Uterus (tissue), 4 donors: Measurements from ENCODE around the gene SLC39A13. TPM values are rescaled to one million over a fixed set of nuclear protein-coding genes. Genes with fewer than 3 reads are reported as not detected.

Experiments
- DNase-seq, 2 donors: peaks; one replicate each; pipeline ENCODE4 v3.0.0-alpha.2; 2019 to 2020
- H3K27ac ChIP-seq, 2 donors: fragments of 200-600 bp; sonication (generic); 1 replicate in 1 of 2; 2 replicates in 1 of 2; pipeline ENCODE4 v1.5.1; 2016 to 2018
- H3K27me3 ChIP-seq, 2 donors: fragments of 200-600 bp; sonication (generic); one replicate each; pipeline ENCODE4 v1.5.1; 2018 to 2019; ENCODE audit warnings: control low read depth in 1 of 2
- H3K36me3 ChIP-seq, 2 donors: fragments of 200-600 bp; sonication (generic); one replicate each; pipeline ENCODE4 v1.5.1; 2019; ENCODE audit warnings: control low read depth in 1 of 2
- H3K4me1 ChIP-seq, 2 donors: fragments of 200-600 bp; sonication (generic); one replicate each; pipeline ENCODE4 v1.5.1; 2018 to 2019; ENCODE audit warnings: control low read depth in 1 of 2
- H3K4me3 ChIP-seq, 2 donors: fragments of 200-600 bp; sonication (generic); 1 replicate in 1 of 2; 2 replicates in 1 of 2; pipeline ENCODE4 v1.5.1; 2018 to 2019; ENCODE audit warnings: mild to moderate bottlenecking in 1 of 2
- H3K9me3 ChIP-seq, 2 donors: fragments of 200-600 bp; sonication (generic); one replicate each; pipeline ENCODE4 v1.5.1; 2019; ENCODE audit warnings: control low read depth in 1 of 2
- CTCF ChIP-seq, 4 experiments: fragments of 200-600 bp in 2 of 4; fragments of 450-650 bp in 2 of 4; sonication (generic) in 2 of 4; IDR thresholded peaks; one replicate each; pipeline ENCODE4 v1.5.1; 2016 to 2019; ENCODE audit warnings: antibody characterized with exemption in 4 of 4, mild to moderate bottlenecking in 2 of 4, moderate library complexity in 1 of 4
- POLR2A ChIP-seq, 2 donors: fragments of 450-650 bp; IDR thresholded peaks; one replicate each; pipeline ENCODE4 v1.6.1; 2016; ENCODE audit warnings: antibody characterized with exemption in 2 of 2, mild to moderate bottlenecking in 1 of 2, moderate library complexity in 1 of 2
- intact Hi-C: fragments of 100-400 bp; cut with DNase I; formaldehyde crosslinking; loops from one replicate; pipeline ENCODE4 v1.15.1; 2023; ENCODE audit warnings: low total_unique reads
- total RNA-seq, 4 donors: library from RNA; depleted of rRNA in 3 of 4; stranded (reverse); fragments of >200 nt in 3 of 4; gene quantifications; one replicate each; pipeline versions ENCODE4 v1.1.0 to v1.2.4, GENCODE V29; 2014 to 2023
- donor health status: DM: yes; HTN: yes; CAD: no.

The SLC39A13 gene
- total RNA-seq, 4 donors from 2014 or later = 30.9 to 79.2 (median 64.2) TPM

GRCh38 chr11:47377571-47378009, 30.8 kb upstream of the SLC39A13 start:
- DNase-seq = no peak
- intact Hi-C loops = loop anchor here (10.0 kb wide), 1 partner anchor 467 kb away; the partner anchor contains the start of gene NUP160
- no peak overlapping the region for H3K4me3 ChIP-seq

GRCh38 chr11:47378010-47378835, 30.2 kb upstream of the SLC39A13 start, which contains the start of gene SPI1:
Gene SPI1 (minus strand): TSS chr11:47378547. CDS start chr11:47378353, 194 bp downstream.
- H3K9me3 ChIP-seq = no peaks in the 10 kb centered on the region
- H3K27me3 ChIP-seq = no peaks in the 10 kb centered on the region
- H3K4me3 ChIP-seq = no peak within 1 kb of the TSS
- H3K4me1 ChIP-seq = no peaks in the 10 kb centered on the region
- DNase-seq = no peak
- TF ChIP-seq POLR2A (IDR thresholded peaks at IDR 0.05) (no peak), CTCF (IDR thresholded peaks at IDR 0.05) (no peak)
- no peak within 1 kb of the TSS for H3K27ac ChIP-seq
- intact Hi-C loops = loop anchor here (10.0 kb wide), 1 partner anchor 467 kb away; the partner anchor contains the start of gene NUP160
- no peaks in the 10 kb centered on the region for H3K36me3 ChIP-seq

More at GRCh38 chr11:47377571-47378009, 30.8 kb upstream of the SLC39A13 start:
- H3K9me3 ChIP-seq = no peaks in the 10 kb centered on the region
- no peaks in the 10 kb centered on the region for H3K4me1 ChIP-seq
- H3K27me3 ChIP-seq = no peaks in the 10 kb centered on the region
- H3K27ac ChIP-seq = no peak overlapping the region
- no peak for TF ChIP-seq CTCF (IDR thresholded peaks at IDR 0.05)
- TF ChIP-seq POLR2A (IDR thresholded peaks at IDR 0.05) = no peak
- no peaks in the 10 kb centered on the region for H3K36me3 ChIP-seq

GRCh38 chr11:47378836-47379170, 29.6 kb upstream of the SLC39A13 start:
- Histone ChIP-seq H3K36me3 (no peaks in the 10 kb centered on the region), H3K27ac (no peak overlapping the region), H3K27me3 (no peaks in the 10 kb centered on the region), H3K9me3 (no peaks in the 10 kb centered on the region), H3K4me3 (no peak overlapping the region), H3K4me1 (no peaks in the 10 kb centered on the region)
- no peak for DNase-seq
- TF ChIP-seq POLR2A (IDR thresholded peaks at IDR 0.05) (no peak), CTCF (IDR thresholded peaks at IDR 0.05) (no peak)
- intact Hi-C loops = loop anchor here (10.0 kb wide), 1 partner anchor 466 kb away; the partner anchor contains the start of gene NUP160

DNA sequence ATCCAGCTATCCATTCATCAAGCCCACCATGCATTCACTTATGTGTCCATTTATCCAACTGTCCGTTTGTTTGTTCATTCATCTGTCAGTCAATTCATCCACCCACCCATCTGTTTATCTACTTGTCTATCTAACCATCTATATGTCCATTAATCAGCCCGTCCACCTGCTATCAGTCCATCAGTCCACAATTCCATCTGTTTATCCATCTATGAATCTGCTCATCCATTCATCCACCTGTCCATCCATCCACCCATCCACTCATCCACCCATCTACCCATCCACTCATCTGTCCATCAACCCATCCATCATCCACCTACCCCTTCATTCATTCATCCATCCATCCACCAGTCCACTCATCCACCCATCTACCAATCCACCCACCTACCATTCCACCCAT, 29.1 kb upstream of the SLC39A13 start:
- no peak for DNase-seq
- intact Hi-C loops = loop anchor here (10.0 kb wide), 1 partner anchor 465 kb away; the partner anchor contains the start of gene NUP160
- H3K27me3 ChIP-seq = no peaks in the 10 kb centered on the region
- no peaks in the 10 kb centered on the region for H3K4me1 ChIP-seq
- H3K9me3 ChIP-seq = no peaks in the 10 kb centered on the region
- H3K36me3 ChIP-seq = no peaks in the 10 kb centered on the region
- H3K27ac ChIP-seq = no peak overlapping the region
- no peak for TF ChIP-seq POLR2A (IDR thresholded peaks at IDR 0.05)
- H3K4me3 ChIP-seq = no peak overlapping the region

GRCh38 chr11:47380078-47380477, 28.3 kb upstream of the SLC39A13 start:
- TF ChIP-seq POLR2A (IDR thresholded peaks at IDR 0.05) = no peak
- Histone ChIP-seq H3K4me1 (no peaks in the 10 kb centered on the region), H3K4me3 (no peak overlapping the region), H3K36me3 (no peaks in the 10 kb centered on the region), H3K27ac (no peak overlapping the region), H3K27me3 (no peaks in the 10 kb centered on the region), H3K9me3 (no peaks in the 10 kb centered on the region)
- intact Hi-C loops = no loop called here
- no peak for DNase-seq

DNA sequence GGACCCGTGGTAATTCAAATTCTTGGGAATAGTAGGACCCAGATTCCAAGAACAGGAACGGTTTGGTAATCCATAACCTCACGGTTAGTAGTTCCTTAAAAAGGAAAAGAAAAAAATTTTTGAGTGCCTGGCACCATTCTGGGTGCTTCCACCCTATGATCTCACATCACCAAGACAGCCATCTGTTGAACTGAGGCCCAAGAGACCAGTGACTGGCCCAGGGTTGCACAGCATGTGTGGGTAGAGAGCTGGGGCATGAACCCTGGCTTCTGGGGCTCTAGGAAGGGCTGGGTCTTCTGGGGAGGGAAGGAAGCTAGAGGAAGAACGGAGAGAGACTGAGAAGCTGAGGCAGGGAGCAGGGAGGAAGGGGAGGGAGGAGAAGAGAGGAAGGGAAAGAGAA, 25.3 kb upstream of the SLC39A13 start:
- Histone ChIP-seq H3K9me3 (no peaks in the 10 kb centered on the region), H3K27ac (no peak overlapping the region), H3K36me3 (no peaks in the 10 kb centered on the region), H3K4me3 (no peak overlapping the region), H3K4me1 (no peaks in the 10 kb centered on the region), H3K27me3 (no peaks in the 10 kb centered on the region)
- intact Hi-C loops = no loop called here
- DNase-seq = no peak
- TF ChIP-seq CTCF (IDR thresholded peaks at IDR 0.05) = no peak
- TF ChIP-seq POLR2A (IDR thresholded peaks at IDR 0.05) = no peak
